GM19438 (cell line): ENCODE data around the gene HLTF.

Experiments used
- ATAC-seq: cut with Tn5 transposase; IDR thresholded peaks from one replicate; pipeline ENCODE4 v1.9.1; 2021; ENCODE audit warnings: low read depth; ENCODE audit not compliant: unreplicated experiment

The HLTF gene

DNA sequence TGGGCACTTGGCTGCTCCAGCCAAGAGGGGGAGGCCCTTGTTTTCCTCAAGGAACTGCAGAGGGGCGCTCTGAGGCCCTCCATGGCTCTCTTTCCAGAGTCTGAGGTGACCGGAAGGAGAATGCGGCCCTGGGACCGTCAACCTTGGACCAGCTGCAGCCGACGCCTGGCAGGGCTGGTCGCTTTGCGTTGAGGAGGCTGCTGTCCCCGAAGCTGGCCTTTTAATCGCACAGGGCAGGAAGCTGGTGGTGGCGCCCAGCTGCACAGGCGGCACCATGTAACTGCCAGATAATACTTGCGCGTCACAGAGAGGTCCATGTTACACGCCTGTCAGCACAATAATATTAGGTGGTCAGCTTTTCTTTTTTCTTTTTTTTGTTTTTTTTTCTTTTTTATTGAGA, 875 bp upstream of the HLTF start:
- ATAC-seq: no peak

DNA sequence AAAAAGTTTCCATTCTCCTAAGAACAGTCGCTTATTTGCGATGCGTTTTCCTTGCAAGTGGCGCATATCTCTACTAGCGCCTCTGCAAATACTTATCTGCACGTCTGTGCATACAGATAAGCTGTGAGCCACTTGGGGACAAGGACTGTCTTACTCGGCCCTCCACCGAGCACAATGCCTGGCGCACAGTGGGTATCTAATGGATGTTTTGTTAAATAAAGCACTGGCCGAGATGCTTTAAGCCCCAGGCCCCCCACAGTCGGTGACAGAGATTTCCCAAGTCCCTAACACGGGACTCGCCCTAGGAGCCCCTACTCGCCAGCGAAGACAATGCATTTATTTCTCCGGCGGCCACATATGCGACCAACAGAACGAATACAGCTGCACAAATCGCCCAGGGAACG, 503 bp downstream of the HLTF start:
- ATAC-seq: peak; percentile 34

- no peak for ATAC-seq
Measured at GRCh38 chr3:149081772-149082171, 4.6 kb downstream of the HLTF start.

- ATAC-seq: no peak
Measured at GRCh38 chr3:149080699-149081091, 5.6 kb downstream of the HLTF start.

DNA sequence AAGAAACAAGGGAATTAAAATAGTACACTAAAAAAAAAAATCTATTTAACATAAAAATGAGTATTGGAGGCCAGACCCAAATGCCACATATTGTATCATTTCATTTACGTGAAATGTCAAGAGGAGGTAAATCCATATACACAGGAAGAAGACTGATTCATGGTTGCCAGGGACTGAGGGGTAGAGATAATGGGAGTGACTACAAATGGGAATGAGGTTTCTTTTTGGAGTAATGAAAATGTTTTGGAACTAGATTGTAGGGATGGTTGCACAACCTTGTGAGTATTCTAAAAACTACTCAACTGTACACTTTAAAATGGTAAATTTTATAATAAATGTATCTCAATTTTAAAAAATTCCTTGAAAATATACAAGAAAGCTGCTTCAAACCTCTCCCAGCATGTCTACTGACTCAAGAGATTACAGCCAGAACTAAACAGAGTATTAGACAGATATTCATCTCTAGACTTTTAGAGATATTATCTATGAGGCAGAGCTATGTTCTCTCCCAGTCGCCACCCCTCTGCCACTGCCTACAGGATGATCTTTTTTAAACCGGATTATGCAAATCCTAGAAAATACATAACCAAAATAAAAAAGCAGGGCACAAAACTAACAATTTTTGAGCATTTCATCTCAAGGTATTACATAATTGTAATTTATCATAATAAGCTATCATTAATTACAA, 6.2 kb downstream of the HLTF start:
- ATAC-seq: no peak

- no peak for ATAC-seq
Measured at GRCh38 chr3:149077628-149078027, 8.7 kb downstream of the HLTF start.

- no peak for ATAC-seq
Measured at GRCh38 chr3:149067883-149068282, 18.4 kb downstream of the HLTF start.

DNA sequence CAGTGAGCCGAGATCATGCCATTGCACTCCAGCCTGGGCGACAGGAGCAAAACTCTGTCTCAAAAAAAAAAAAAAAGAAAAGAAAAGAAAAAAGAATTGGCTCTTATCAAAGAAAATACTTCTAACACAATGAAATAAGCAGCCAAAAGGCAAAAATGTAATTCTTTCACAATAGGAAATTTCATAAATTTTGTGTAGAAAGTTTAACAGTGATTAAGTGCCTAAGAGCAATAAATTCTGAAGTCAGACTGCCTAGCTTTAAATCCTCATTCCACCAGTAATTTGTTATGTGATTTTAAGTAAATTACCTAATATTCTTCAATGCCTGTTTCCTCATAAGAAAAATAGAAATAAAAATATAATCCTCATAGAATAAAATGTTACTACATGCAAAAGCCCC, 24.6 kb downstream of the HLTF start:
- no peak for ATAC-seq

GRCh38 chr3:149058602-149059001, 27.7 kb downstream of the HLTF start:
- ATAC-seq: no peak

DNA sequence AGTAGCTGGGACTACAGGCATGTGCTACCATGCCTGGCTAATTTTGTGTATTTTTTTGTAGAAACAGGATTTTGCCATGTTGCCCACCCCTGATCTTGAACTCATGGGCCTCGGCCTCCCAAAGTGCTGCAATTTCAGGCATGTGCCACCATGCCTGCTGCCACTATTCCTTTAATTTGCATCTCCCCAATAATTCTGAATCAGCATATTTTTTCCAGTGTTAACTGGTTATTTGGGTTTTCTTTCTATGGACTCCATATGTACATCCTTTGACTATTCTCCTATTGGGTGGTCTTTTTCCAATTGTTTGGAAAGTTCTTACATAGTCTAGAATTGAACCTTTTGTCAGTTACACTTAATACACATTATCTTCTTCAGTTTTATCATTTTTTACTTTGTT, 28.1 kb downstream of the HLTF start:
- ATAC-seq: no peak

DNA sequence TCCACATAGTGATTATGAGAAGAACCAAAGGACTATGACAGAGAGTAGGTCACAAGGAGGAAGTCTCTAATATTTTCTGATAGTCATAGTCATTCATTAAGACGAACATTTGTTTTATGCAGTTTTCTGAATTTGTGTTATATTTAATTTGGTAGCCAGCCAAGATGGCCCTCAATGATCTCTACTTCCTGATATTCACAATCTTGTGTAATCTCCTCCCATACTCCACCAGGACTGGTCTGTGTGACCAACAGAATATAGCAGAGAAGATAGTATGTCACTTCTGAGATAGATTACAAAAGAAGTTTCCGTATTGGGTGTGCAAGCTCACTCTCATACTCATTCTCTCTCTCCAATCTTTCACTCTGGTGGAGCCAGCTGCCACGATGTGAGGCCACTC, 30.8 kb downstream of the HLTF start:
- no peak for ATAC-seq

DNA sequence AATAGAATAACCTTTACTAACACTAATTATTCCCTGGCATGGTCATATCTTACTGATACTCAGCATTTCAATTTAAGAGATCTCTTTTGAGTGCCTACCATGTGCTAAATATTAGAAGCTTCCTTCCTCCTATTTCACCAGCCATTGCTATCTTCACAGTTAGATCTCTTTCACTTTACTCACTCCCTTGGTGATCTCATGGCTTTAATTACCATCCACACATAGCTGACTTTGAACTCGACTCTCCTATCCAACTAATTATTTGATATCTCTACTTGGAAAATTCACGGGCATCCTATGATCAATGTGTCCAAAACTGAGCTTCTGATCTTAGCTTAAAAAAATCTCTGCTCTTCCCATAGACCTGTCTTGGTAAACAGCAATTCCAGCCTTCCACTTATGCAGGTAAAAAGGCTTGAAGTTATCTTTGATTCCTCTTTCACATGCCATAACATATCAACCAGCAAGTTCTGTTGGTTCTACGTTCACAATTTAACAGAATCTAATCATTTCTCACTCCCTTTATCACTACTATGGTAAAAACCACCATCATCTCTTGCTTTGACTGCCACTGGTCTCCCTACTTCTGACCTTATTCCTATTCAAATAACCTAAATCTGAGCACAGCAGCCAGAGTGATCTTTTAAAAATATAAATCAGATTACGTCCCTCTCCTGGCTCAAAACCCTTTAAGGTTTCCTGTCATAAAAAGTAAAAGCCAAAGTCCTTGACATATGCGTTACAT, 41.8 kb downstream of the HLTF start:
- ATAC-seq: no peak

GRCh38 chr3:149042789-149043386, 43.4 kb downstream of the HLTF start:
- peak; percentile 84 for ATAC-seq

GRCh38 chr3:149038322-149038721, 48.0 kb downstream of the HLTF start:
- no peak for ATAC-seq

- ATAC-seq: no peak
Measured at GRCh38 chr3:149037684-149038083, 48.6 kb downstream of the HLTF start.

DNA sequence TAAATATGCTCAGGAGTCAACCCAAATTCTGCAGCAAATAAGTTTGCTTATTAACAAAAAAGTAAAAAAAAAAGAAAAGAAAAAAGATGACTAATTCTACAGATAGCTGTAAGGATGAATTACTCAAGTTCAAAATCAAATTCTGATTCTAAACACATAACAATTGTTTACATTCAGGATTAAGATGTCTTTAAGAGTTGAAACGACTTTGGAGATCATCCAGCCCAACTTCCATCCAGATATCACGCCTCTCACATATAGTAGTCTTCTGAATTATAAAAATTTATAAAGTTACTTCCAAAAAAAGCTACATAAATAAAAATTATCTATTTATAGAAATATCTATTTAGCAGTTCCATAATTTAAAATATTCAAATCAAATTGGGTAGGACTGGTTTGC, 55.2 kb downstream of the HLTF start:
- ATAC-seq: no peak

DNA sequence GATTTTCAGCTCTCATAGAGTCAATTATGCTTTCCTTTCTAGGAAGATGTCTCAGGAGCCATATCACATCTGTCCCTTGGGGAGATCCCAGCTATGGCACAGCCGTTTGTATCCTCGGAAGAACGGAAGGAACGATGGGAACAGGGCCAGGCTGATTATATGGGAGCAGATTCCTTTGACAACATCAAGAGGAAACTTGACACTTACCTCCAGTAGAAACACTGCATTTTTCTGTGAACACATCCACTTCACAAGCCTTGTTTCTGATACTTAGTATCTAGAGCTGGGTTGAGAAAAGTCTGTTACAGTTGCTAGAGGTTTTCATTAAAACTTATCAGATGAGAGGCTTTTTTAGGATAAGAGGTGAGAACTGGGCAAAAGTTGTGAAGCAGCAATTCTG, 59.6 kb downstream of the HLTF start:
- ATAC-seq: no peak

GRCh38 chr3:149023951-149024350, 62.4 kb downstream of the HLTF start:
- no peak for ATAC-seq

- ATAC-seq: no peak
Measured at GRCh38 chr3:149021830-149022229, 64.5 kb downstream of the HLTF start.

DNA sequence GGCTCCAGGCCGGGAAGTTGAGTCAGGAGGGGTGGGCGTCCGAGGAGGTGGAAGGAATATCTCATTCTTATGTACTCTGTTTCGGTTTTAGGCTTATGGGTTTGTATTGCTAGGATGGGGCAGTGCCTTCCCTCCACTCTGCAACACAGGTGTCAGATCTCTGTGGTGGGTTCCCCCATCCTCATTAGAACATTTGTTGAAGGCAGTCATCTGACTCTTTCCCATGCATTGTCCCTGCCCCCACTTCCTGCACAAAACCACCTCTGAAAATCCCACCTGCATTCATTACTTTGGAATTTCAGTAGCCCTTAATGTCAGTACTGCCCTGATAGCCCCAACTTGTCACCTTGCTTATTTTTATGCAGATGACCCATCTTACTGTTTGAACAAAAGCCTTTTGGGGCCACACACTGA, 65.5 kb downstream of the HLTF start:
- ATAC-seq: no peak

DNA sequence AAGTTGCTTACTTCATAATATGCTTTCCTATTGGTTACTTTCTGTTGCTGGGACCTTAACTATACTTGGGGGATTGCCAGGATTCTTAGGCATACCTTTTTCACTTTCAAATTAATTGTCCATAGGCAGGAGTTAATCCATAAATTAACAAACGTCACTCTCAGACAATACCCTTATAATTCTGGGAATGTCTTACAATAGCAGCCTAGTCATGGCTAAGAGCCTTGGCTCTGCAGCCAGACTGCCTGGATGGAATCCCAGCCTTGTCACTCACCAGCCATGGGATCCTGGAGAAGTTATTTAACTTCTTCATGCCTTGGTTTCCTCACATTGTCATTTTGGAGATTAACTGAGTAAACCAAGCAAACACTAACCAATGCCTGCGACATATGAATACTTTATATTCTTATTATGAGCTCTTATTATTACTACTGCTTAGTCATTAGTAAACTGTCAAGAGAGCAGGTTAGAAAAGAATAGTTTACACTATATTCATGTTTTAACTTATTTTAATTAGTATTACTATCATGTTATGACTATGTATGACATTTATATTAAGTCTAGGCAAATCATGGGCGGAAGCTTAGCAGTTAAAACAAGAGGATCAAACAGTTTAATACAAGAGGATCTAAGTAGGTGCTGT, 66.0 kb downstream of the HLTF start:
- no peak for ATAC-seq
